ENCODE data around the gene TRAPPC1. TPM values are rescaled to one million over a fixed set of nuclear protein-coding genes. Genes with fewer than 3 reads are reported as not detected.

Gene TRAPPC1
- polyA plus RNA-seq, 1 donor: 99.5 TPM

Other genes with a start within 250 kb of the TRAPPC1 start
- 44.1 TPM for gene TP53, start 244.5 kb downstream of the TRAPPC1 start, polyA plus RNA-seq (ENCODE audit: insufficient read length)
- gene WRAP53, start 243.5 kb downstream of the TRAPPC1 start, polyA plus RNA-seq (ENCODE audit: insufficient read length): 8.0 TPM
- gene EFNB3, start 226.7 kb downstream of the TRAPPC1 start, polyA plus RNA-seq (ENCODE audit: insufficient read length): 5.4 TPM
- gene DNAH2, start 214.2 kb downstream of the TRAPPC1 start, polyA plus RNA-seq (ENCODE audit: insufficient read length): 6.8 TPM
- 22.5 TPM for gene KDM6B, start 97.7 kb downstream of the TRAPPC1 start, polyA plus RNA-seq (ENCODE audit: insufficient read length)
- gene TMEM88, start 76.9 kb downstream of the TRAPPC1 start, polyA plus RNA-seq (ENCODE audit: insufficient read length): 32.6 TPM
- 42.8 TPM for gene NAA38, start 74.4 kb downstream of the TRAPPC1 start, polyA plus RNA-seq (ENCODE audit: insufficient read length)
- gene CYB5D1, start 73.9 kb downstream of the TRAPPC1 start, polyA plus RNA-seq (ENCODE audit: insufficient read length): 8.2 TPM
- 60.9 TPM for gene CHD3, start 43.2 kb downstream of the TRAPPC1 start, polyA plus RNA-seq (ENCODE audit: insufficient read length)
- gene RNF227, start 15.7 kb downstream of the TRAPPC1 start, polyA plus RNA-seq (ENCODE audit: insufficient read length): 3.5 TPM
- 4.7 TPM for gene KCNAB3, start 2.1 kb downstream of the TRAPPC1 start, polyA plus RNA-seq (ENCODE audit: insufficient read length)
- gene CNTROB, start 260 bp upstream of the TRAPPC1 start, polyA plus RNA-seq (ENCODE audit: insufficient read length): 31.0 TPM
- gene GUCY2D, start 70.7 kb upstream of the TRAPPC1 start, polyA plus RNA-seq (ENCODE audit: insufficient read length): 0.15 TPM
- 2.2 TPM for gene ALOX15B, start 107.1 kb upstream of the TRAPPC1 start, polyA plus RNA-seq (ENCODE audit: insufficient read length)
- not detected for gene ALOX12B, start 155.8 kb upstream of the TRAPPC1 start, polyA plus RNA-seq (ENCODE audit: insufficient read length)
- not detected for gene ALOXE3, start 186.6 kb upstream of the TRAPPC1 start, polyA plus RNA-seq (ENCODE audit: insufficient read length)
- 0.21 TPM for gene HES7, start 192.2 kb upstream of the TRAPPC1 start, polyA plus RNA-seq (ENCODE audit: insufficient read length)
- gene PER1, start 220.5 kb upstream of the TRAPPC1 start, polyA plus RNA-seq (ENCODE audit: insufficient read length): 72.6 TPM
- 68.4 TPM for gene VAMP2, start 231.0 kb upstream of the TRAPPC1 start, polyA plus RNA-seq (ENCODE audit: insufficient read length)
- gene TMEM107, start 244.4 kb upstream of the TRAPPC1 start, polyA plus RNA-seq (ENCODE audit: insufficient read length): 5.5 TPM

All from hindlimb muscle (tissue), 1 donor.